ENCODE results near the gene REPIN1.
"Not testable (repeated sequence)": the region's sequence is repeated elsewhere in the genome, so short reads cannot be mapped to it uniquely, and the experiment has no call there.

The REPIN1 gene

DNA sequence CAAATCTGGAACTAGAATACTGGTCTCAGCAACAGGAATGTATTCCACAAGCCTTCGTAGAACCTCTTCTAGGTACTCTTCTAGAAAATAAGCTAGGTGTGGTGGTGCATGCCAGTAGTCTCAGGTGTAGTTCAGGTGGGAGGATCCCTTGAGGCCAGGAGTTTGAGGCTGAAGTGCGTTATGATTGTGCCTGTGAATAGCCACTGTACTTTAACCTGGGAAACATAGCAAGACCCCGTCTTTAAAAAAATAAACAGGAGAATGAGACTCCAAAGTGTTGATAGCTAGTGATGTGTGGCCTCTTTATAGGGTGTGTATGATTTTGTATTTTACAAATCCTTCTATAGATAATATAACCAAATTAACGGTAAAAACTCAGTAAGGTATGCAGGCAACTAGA, 9.0 kb downstream of the REPIN1 start:
- no peak for DNase-seq

DNA sequence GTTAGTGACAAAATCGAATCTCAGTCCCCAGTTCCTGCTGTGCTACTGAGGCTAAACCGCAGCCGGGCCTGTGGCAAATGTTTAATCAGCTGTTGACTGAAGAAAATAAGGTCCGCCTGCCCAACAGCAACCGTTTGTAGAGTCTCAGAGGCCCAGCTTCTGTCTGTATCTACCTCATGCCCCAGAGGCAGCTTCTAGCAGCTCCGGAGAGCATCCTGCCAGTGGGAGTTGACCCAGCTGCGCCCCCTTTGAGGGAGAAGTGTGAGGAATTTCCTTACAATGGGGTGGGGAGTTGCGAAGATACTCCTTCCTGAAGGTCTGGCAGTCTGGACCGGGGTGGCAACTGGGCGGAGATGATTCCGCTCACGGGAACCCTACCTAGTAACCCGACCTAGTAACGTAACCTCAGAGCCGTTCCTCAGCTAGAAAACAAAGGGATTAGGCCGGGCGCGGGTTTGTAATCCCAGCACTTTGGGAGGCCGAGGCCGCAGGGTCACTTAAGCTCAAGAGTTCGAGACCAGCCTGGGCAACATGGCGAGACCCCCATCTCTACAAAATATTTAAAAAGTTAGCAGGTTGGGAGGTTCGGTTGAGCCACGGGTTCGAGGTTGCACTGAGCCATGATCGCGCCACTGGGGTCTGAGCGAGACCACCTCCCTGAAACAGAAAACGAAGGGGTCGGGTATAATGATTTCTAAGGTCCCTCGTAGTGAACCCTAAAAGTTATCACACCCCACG, 9.7 kb downstream of the REPIN1 start:
- DNase-seq: peak; percentile 74

DNA sequence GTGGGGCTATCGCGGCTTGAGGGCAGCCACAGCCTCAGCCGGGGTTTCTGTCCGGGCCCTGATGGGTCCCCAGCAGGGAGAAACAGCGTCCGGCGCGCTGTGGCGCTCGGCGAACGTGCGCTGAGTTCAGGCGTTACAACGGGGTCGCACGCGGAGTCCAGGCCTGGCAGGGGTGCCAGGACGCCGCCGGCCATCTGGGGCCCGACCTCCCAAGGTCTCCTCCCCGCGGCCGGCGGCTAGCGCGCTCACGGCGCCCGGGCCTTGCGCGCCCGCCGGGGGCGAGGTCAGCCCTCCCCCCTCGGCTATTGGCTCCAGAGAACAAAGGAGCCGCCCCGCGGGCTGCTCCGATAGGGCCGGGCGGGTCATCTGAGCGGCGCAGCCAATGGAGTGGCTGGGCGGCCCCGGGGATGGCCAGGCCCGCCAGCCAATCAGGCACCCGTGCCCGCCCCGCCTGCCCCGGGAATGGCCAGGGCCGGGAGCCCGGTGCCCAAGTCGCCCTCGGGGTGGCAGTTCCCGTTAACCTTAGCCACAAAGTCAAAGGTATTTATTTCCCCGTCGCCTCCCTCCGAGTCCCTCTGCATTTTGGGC, 10.3 kb downstream of the REPIN1 start, which contains the start of gene ZNF775:
ZNF775 (plus strand) TSS at position 478 of the 588 bp plus-strand sequence. CDS start 9,141 bp downstream, outside the sequence.
- peak; percentile 93 for DNase-seq

DNA sequence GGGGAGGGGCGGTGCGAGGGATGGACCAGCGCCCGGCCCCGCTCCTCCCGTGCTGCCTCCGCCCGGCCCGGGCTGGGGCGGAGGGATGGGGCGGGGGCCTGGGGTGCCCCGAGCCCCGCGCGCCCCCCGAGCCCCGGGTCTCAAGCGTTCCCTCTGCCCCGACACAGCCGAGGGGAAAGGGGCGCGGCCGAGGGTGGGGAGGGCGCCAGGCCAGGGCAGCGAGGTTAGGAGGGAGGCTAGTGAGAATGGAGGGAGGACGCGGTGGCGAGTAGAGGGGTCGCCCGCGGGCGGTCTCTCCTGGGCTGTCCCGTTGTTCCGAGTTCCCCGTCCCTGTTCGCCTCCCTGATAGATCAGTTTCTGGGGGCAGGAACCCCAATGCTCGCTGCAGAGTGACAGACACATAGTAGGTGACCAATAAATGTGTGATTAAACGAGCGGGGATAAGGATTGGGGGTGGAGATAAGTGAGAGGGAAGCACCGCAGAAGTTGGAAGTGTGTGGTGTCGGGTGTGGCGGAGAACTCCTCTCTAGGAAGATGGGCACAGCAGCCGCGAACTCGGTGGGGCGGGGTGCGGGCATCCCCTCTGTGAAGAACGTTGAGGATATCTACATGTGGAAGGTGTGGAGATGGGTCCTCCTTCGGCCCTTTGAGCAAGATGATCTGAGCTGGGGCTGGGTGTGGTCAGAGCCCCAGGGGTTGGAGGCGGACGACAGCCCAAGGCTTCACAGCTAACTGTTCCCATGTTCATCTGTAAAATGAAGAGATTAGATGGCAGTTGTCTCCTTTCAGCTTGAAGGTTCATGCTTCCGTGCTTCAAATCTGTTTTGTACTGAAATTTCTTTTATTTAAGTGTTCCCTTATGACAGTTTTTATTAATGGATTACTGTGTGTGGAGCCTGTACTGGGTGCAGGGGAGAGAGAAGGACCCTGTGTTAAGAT, 11.1 kb downstream of the REPIN1 start:
- no peak for DNase-seq

DNA sequence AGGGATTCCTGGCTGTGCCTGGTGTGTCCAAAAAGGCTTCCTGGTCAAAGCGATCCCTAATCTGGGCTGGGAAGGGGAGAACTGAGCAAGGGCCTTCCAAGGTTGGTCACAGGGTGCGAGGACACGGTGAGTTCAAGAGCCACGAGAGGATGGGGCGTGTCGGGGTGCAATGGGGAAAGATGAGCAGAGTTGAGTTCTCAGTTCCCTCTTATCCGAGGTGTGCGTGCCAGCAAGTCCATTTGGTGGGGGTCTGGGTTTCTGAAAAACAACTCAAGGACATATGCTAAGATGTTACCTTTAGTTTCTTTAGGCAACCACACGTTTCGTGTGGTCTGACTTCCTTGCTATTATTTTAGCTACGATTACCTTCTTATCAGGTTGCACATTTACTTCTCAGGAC, 11.8 kb downstream of the REPIN1 start:
- no peak for DNase-seq

DNA sequence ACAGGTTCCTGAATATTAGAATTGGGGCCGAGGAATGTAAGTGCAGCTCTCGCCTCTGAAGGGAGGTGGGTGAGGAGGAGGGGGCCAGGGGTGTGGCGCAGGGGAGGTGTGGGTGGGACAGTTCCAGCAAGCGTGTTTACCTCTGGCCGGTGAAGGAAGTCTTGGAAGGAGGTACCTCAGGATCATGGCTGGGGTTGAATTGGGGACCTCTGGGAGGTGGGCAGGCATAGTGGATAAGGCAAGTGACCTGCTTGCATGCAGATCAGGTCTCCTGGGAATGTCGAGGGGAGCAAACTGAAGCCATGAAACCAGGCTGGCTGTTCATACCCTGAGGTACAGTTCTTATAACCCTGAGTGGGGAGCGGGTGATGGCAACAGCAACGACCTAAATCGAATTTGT, 12.5 kb downstream of the REPIN1 start:
- no peak for DNase-seq

DNA sequence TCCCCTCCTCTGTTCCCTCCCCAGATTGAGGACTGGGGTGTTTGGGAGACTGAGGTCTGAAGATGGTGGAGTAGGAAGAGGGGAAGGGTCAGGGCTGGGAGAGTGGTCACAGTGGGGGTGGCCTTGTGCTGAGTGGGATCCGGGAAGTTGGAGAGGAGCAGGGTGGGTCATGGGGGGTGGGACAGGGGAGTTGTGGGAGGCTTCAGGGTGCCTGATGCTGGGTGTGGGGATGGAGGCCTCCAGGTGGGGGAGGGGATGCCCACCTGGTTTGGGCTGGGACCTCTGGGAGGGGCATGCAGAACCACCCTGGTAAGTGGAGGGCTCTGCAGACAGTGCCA, 13.1 kb downstream of the REPIN1 start:
- no peak for DNase-seq

DNA sequence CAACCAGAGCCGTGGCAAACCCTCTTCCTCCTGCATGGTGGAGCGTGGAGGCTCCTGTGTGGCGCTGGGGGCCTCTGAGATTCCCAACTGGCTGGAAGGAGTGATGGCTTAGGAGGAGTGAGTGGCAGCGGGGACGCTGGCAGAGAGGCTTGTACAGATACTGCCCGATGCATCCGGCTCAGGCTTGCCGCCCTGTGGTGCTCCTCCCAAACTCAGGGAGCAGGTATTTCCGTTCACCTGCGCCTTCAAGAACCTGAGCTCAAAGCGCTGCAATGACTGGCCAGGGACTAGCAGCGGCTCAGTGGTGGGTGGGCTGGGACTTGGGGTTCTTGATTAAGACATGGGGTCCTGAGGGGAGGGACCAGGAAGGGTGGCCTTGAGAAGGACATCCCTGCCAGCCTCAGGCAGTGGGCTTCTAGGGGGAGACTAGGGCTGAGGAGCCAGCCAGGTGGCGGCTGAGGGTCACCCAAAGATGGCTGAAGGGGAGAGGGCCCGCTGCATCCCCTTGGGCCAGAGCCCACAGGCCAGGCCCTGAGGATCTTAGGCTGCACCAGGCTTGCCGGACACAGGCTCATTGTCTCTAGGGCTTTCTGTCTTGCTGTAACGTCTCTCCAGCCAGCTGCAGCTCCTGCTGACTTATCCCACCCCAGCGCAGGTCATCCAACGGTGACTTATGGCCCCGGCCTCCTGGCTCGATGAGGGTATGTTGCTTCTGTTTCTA, 13.7 kb downstream of the REPIN1 start:
- no peak for DNase-seq

DNA sequence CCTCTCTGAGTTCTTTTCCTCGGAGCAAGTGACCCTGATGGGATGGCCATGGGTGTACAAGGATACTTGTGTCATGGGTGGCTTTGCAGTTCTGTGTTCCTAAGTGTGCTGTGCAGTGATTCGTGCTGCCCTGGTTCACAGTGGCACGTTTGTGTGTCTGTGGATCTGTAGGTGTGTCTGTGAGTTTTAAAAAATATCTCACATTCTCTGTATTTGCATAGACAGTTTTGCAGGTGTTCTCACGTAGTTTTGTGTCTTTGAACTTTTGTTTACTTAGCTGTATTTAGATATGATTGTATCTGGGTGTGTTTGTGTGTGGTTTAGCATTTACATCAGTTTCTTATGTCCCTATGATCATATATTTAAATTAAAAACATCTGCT, 14.2 kb downstream of the REPIN1 start:
- DNase-seq: no peak

GRCh38 chr7:150383710-150384397, 15.2 kb downstream of the REPIN1 start:
- no peak for DNase-seq

DNA sequence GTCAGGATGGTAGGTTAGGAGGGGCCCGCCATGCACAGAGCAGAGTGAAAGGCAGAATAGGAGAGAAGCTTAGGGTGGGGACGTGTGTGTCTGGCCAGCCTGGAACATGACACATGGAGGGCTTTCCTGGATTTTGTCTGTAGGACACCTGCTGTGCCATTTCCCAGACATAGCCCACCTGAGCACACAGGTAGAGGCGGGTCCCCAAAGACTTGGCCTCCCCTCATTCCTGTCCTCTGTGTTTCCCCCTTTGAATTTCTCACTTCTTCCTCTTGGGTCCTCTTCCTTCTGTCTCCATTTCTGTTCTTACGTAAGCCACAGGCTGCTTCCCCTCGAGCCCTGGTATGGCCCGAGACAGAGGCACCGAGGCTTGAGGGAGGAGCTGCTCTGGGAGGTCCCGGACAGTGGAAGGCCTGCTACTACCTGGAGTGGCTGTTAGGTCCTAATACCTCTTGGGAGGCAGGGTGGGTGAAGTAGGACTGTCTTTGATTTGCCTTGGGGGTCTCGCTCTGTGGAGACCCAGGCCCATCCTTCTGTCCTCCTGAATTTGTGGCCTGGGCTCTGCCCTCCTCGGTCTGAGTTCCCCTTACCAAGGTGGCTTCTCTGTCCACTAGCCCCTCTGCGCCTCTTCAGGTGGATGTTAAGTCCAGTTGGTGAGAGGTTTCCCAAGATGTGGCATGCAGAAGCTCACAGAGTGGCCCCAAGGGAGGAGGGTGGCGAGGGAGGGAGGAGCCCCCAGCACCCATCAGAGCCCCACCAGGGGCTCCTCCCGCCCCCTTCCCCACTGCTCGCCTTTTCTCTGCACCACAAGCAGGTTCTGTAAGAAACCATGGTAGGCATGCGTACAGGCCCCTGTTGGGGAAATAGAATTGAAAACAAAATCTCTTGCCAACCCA, 16.0 kb downstream of the REPIN1 start:
- no peak for DNase-seq

DNA sequence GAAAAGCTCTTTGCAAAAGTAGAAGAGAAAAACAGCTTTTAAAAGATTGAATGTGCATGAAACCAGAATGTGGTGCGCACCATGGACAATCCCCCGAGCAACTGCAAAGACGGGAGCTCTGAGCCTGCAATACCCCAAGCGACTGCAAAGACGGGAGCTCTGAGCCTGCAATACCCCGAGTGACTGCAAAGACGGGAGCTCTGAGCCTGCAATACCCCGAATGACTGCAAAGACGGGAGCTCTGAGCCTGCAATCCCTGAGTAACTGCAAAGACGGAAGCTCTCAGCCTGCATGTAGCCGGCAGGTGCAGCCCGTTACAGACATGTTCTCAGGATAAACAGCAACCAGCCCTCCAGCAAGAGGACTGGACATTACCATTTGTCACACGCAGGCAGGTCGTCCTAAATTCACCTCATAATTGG, 16.7 kb downstream of the REPIN1 start:
- no peak for DNase-seq

- DNase-seq: not testable (repeated sequence)
These were observed 17.3 kb downstream of the REPIN1 start for GRCh38 chr7:150385884-150386283.

GRCh38 chr7:150388306-150388705, 19.7 kb downstream of the REPIN1 start:
- DNase-seq: no peak

DNA sequence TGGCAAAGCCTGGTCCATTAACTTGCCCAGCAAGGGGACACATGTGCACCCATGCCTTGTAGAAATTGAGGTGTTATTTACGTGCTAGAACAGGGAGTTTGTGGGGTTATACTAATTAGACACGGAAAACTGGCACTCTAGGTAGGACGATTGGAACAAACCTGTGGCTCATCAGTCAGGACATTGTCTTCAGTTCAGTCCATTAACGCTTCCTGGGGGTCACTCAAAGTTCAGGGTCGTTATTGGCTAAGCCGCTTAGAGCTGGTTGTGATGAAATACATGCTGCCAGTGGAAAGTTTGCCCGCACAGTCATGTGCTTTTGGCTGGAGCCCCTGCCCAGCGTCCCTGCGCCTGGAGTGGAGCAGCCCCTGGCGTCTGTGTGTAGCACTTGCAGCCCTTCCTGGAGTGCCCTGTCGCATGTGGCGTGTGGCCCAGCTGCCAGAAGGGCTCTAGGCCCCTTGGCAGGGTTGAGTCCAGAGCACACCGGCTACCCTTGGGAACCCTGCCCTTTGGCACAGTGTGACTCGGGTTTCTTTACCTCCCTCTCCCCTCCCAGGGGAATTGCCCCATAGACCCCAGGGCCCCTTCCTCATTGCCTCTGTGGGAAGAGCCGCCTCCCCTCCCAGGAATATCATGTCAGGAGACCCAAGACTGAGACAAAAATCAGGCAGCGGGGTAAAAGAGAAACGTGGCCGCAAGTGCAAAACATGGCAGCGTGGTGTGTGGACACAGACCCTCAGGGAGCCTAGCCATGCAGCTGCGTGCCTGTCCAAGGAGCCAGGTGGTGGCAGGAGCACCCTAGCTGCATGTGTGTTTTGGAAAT, 20.3 kb downstream of the REPIN1 start:
- DNase-seq: no peak

- DNase-seq: no peak
These were observed 20.9 kb downstream of the REPIN1 start for GRCh38 chr7:150389532-150389816.

- DNase-seq: peak; percentile 41
These were observed 21.6 kb downstream of the REPIN1 start for GRCh38 chr7:150390205-150390604.

- DNase-seq: no peak
These were observed 24.7 kb downstream of the REPIN1 start for GRCh38 chr7:150393325-150393724.

- DNase-seq: no peak
These were observed 27.8 kb downstream of the REPIN1 start for GRCh38 chr7:150396426-150396825.

- DNase-seq: no peak
These were observed 28.2 kb downstream of the REPIN1 start for GRCh38 chr7:150396851-150397260.

Data from fibroblast of upper back skin (primary cell).